ENCODE measurements around the gene CABP1.

GRCh38 chr12:120597861-120598260 lies 42.6 kb upstream of the CABP1 start:
- TF ChIP-seq CTCF (IDR thresholded peaks at IDR 0.05; ENCODE audit: extremely low read depth in 1 of 2, insufficient read depth in 1 of 2, low read depth in 1 of 2, low read length in 2 of 2) (no peak), POLR2AphosphoS5 (IDR thresholded peaks at IDR 0.05; ENCODE audit: insufficient read depth, low read depth, low read length) (no peak)

All from endothelial cell of umbilical vein (primary cell).